GM12864 (cell line): Measurements from ENCODE around the gene PLCB4.

ENCODE experiments used
- DNase-seq: peaks from one replicate; pipeline ENCODE4 v3.0.0-alpha.2; 2011; ENCODE audit warnings: low read depth
- H3K4me3 ChIP-seq: 2 replicates; pipeline ENCODE4 v1.5.1; 2011; ENCODE audit warnings: mild to moderate bottlenecking, low read depth, low read length, control low read depth
- TF ChIP-seq, protein P1 (sequence below): IDR thresholded peaks from 2 replicates; pipeline ENCODE4 v1.5.1; 2011; ENCODE audit warnings: low read depth, mild to moderate bottlenecking, moderate library complexity, low read length, control low read depth, inconsistent platforms; ENCODE audit errors: missing control alignments

The PLCB4 gene

GRCh38 chr20:9416421-9416820 is 347.5 kb downstream of the PLCB4 start:
- TF ChIP-seq, protein P1, sequence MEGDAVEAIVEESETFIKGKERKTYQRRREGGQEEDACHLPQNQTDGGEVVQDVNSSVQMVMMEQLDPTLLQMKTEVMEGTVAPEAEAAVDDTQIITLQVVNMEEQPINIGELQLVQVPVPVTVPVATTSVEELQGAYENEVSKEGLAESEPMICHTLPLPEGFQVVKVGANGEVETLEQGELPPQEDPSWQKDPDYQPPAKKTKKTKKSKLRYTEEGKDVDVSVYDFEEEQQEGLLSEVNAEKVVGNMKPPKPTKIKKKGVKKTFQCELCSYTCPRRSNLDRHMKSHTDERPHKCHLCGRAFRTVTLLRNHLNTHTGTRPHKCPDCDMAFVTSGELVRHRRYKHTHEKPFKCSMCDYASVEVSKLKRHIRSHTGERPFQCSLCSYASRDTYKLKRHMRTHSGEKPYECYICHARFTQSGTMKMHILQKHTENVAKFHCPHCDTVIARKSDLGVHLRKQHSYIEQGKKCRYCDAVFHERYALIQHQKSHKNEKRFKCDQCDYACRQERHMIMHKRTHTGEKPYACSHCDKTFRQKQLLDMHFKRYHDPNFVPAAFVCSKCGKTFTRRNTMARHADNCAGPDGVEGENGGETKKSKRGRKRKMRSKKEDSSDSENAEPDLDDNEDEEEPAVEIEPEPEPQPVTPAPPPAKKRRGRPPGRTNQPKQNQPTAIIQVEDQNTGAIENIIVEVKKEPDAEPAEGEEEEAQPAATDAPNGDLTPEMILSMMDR = no peak
- no peak for DNase-seq

GRCh38 chr20:9417665-9418064 is 348.8 kb downstream of the PLCB4 start:
- no peak for DNase-seq
- H3K4me3 ChIP-seq = no peak overlapping the region
- TF ChIP-seq, protein P1 = no peak

More at GRCh38 chr20:9416421-9416820, 347.5 kb downstream of the PLCB4 start:
- no peak overlapping the region for H3K4me3 ChIP-seq

DNA sequence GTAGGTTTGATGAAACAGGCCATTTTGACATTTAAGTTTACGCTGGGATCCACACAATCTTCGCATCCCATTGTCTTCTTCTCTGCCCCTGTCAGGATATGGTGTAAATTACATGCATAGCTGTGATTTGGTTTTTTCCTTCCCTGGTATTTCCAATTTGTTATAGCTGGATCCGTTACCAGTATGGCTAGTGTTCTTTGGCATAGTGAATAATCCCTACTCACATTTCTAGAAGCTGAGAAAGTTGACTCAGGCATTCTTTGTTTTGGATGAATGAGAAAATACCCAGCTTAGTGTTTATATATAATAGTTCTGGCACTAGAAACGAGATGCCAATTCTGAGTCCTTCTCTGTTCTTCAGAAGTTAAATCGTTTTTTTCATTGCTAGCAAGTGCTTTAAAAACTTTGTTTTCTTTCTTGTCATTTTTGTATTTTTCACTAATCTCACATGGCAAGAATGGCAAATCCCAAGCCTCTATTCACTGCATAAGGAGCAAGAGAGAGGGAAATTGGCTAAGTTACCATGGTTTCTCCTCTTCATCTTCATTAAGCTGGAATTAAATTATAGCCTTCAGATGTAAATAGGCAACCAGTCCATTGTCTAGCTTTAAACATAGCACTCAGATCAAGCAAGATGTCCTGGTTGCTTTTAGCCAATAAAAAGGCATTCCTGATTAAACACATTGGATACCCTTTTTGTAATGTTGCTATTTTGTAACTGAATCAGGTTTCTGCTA is 353.6 kb downstream of the PLCB4 start:
- TF ChIP-seq, protein P1 = no peak
- H3K4me3 ChIP-seq = no peak overlapping the region
- DNase-seq = no peak

DNA sequence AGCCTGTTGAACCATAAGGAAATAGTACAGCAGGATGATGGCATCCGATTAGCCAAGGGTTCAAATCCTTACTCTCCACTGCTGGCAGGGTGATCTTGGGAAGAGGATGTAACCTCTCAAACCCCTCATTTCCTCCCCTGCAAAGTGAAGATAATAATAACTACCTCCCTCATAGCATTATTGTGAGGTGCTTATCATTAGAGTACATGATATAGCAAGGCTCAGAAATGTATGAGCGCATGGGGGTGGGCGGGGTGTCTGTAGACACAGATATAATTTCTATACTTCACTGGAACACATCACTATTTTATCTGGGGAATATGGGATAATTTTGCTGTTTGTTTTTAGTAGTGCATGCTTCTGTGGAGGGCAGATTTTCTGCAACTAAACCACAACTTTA is 355.7 kb downstream of the PLCB4 start:
- no peak for DNase-seq
- TF ChIP-seq, protein P1 = no peak
- H3K4me3 ChIP-seq = no peak overlapping the region

DNA sequence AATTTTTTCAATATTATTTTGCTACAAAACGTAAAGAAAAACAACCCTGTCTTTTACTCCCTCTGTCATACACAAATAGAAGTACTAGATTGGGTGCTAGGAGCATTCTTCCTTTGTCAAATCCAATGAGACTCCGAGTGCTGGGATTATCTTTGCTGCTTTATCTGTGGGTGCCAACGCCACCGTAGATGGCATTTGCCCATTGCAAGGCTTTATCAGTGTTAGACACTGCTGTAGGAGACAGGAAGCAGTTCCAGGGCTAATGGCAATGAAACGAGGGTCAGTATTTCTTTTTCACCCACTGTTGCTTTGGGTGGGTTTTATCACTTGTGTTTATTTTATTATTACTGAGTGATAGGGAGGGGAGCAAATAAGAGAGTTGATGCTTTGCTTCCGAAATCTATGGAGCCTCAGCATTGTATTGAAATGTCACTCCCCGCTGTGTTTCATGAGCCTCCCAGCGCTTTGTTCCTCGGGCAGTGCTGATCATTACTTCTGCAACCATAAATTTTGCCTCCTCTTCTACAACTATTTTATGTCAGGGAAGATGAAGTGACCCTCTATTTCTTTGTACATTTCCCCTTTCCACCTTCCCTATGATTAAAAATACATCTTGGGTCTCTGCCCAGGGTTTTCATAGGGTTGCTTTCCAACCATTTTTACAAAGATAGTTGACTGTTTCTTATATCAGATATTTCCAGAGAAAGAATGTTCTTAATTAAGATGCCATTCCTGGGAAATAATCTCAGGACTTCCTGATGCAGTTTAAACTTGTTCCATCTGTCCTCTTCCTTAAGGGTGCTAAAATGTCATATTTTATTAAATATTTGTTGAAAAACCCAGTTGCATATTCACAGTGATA is 358.8 kb downstream of the PLCB4 start:
- TF ChIP-seq, protein P1 = no peak
- no peak overlapping the region for H3K4me3 ChIP-seq
- no peak for DNase-seq

DNA sequence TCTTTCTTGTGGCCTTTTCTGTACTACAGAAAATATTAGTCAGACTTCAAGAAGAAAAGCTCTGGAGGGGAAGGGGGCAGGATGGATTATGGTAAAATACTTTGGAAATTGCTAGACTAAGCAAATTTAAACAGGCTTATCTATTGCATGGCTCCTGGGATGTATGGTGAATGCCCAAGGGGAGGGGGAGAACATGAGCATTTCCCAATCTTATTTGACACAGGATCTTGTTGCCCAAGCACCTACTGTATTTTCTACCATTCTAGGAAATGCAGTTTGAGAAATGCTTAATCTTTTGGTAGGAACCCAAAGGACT is 359.4 kb downstream of the PLCB4 start:
- TF ChIP-seq, protein P1 = no peak
- no peak overlapping the region for H3K4me3 ChIP-seq

More for the DNA sequence above, 359.4 kb downstream of the PLCB4 start:
- no peak for DNase-seq
